Nephron progenitor cell (in vitro differentiated cells): Measurements from ENCODE around the gene ACADVL.
"Not testable (repeated sequence)": the region's sequence is repeated elsewhere in the genome, so short reads cannot be mapped to it uniquely, and the experiment has no call there.

ENCODE experiments used
- DNase-seq: peaks from one replicate; pipeline ENCODE4 v3.0.0; 2021
- H3K27ac Mint-ChIP-seq: 2 replicates; pipeline ENCODE4 v1.8.0; 2021; ENCODE audit warnings: mild to moderate bottlenecking, moderate library complexity, mixed read lengths
- H3K27me3 Mint-ChIP-seq: 2 replicates; pipeline ENCODE4 v1.8.0; 2021; ENCODE audit warnings: mild to moderate bottlenecking, low read depth, mixed read lengths; ENCODE audit not compliant: poor library complexity
- H3K36me3 Mint-ChIP-seq: 2 replicates; pipeline ENCODE4 v1.8.0; 2021; ENCODE audit warnings: low read depth, mixed read lengths
- H3K4me1 Mint-ChIP-seq: 2 replicates; pipeline ENCODE4 v1.8.0; 2021; ENCODE audit warnings: mixed read lengths
- H3K4me3 Mint-ChIP-seq: 2 replicates; pipeline ENCODE4 v1.8.0; 2021; ENCODE audit warnings: mild to moderate bottlenecking, moderate library complexity, mixed read lengths
- H3K9me3 Mint-ChIP-seq: 2 replicates; pipeline ENCODE4 v1.8.0; 2021; ENCODE audit warnings: mild to moderate bottlenecking, moderate library complexity, mixed read lengths
- CTCF ChIP-seq: fragments of 200-600 bp; sonication (generic); IDR thresholded peaks from 2 replicates; pipeline ENCODE4 v1.5.0; 2021; ENCODE audit warnings: antibody characterized with exemption

Gene ACADVL

GRCh38 chr17:7219812-7220592 is at the start of gene ACADVL, which contains the start of gene DLG4:
Gene ACADVL (plus strand): TSS chr17:7219938. CDS start chr17:7219985, 47 bp downstream.
Gene DLG4 (minus strand): TSS chr17:7219836.
- peak; percentile 81 for DNase-seq
- no peak for TF ChIP-seq CTCF
- Mint-ChIP-seq H3K27me3 (no peaks in the 10 kb centered on the region), H3K9me3 (no peaks in the 10 kb centered on the region), H3K4me3 (peak within 1 kb of the TSS; percentile 95), H3K36me3 (peaks cover 9% of the 10 kb centered on the region), H3K4me1 (peaks cover 66% of the 10 kb centered on the region), H3K27ac (peak within 1 kb of the TSS; percentile 99)

DNA sequence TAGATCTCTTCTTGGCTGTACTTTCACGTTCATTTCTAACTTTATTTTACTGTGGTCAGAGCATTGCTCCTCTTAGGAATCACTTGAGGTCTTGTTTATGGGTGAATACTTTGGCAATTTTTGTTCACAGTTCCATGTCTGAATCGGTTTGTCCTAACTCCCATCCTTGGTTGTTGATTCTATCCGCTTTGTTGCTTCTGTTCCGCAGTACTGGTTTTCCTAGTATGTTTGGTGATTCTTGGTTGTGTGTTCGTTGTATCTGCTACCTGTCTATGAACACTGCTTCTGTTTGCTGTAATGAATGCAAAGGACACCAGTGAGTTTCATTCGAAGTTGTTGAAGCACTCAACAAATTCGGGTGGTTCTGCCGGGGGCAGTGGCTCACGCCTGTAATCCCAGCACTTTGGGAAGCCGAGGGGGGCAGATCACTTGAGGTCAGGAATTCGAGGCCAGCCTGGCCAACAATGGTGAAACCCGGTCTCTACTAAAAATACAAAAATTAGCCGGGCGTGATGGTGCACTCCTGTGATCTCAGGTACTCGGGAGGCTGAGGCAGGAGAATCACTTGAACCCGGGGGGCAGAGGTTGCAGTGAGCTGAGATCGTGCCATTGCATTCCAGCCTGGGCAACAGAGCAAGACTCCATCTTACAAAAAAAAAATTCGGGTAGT is 47.1 kb upstream of the ACADVL start:
- H3K4me1 Mint-ChIP-seq, H3K27ac Mint-ChIP-seq, H3K27me3 Mint-ChIP-seq, DNase-seq, H3K4me3 Mint-ChIP-seq: not testable (repeated sequence)
- Mint-ChIP-seq H3K36me3 (peaks cover 31% of the 10 kb centered on the region), H3K9me3 (peaks cover 28% of the 10 kb centered on the region)

DNA sequence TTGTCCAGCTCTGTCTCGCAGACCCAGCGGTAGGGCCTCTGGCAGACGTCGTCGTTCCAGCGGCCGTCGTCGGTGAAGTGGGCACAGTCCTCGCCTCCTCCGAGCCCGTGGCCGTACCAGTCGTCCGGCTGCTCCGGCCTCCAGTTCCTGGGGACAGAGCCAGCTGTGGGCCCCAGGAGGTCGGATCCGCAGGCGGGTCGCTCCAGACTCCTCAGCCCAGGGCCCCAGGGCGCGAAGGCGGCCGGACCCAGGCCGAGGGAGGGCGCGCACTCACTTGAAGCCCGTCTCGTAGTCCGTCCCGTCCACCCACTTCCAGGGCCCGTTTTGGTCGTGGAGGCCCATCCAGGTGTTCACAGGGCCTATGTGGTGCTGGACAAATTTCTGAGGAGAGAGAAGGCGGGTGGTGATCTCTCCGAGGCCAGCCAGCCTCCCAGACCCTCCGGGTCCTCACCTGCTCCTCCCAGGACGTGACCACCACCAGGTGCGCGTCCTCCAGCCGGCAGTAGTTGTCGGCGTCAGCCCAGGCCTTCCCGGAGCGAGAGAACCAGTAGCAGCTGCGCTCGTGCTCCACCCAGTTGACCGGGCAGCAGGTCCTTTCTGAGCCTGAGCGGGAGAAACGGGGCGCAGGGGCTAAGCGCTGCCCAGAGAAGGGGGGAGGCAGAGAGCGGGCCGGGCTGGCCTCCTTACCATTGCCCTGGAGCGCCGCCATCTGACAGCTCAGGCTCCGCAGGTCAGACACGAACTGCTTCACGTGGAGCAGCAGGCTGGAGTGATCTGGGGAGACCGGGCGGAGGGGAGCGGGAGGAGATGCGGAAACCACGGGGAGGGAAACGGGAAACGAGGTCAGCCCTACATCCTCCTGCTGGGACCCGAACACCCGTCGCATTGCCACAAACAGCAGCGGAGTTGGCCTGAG is 45.8 kb upstream of the ACADVL start:
- no peak overlapping the region for H3K4me3 Mint-ChIP-seq
- H3K9me3 Mint-ChIP-seq, result peaks cover 21% of the 10 kb centered on the region
- H3K27ac Mint-ChIP-seq, result no peak overlapping the region
- DNase-seq, result peak; percentile 66
- peaks cover 31% of the 10 kb centered on the region for H3K36me3 Mint-ChIP-seq
- H3K4me1 Mint-ChIP-seq, result peaks cover 10% of the 10 kb centered on the region
- no peak for TF ChIP-seq CTCF
- no peaks in the 10 kb centered on the region for H3K27me3 Mint-ChIP-seq

DNA sequence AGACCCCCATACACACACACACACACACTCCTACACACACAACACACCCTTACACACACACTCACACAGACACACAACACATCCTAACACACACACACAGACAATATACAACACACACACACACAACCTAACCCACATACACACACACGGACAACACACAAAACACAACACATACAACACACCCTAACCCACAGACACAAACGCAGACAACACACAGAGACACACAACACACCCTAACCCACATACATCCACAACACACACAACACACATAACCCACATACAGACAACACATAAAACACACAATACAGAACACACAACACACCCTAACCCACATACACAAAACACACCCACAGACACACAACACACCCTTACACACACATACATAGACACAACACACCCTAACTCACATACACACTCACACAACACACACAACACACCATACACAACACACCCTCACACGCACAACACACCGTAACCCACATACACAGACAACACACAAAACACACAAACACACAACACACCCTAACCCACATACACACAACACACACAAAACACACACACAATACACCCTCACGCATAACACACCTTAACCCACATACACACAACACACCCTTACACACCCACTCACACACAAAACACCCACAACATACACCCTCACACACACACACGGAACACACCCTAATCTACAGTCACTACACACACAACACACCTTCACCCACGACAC is 45.0 kb upstream of the ACADVL start:
- no peaks in the 10 kb centered on the region for H3K27me3 Mint-ChIP-seq
- no peak for TF ChIP-seq CTCF
- peaks cover 24% of the 10 kb centered on the region for H3K36me3 Mint-ChIP-seq
- peaks cover 14% of the 10 kb centered on the region for H3K4me1 Mint-ChIP-seq
- peaks cover 14% of the 10 kb centered on the region for H3K9me3 Mint-ChIP-seq
- H3K4me3 Mint-ChIP-seq, result no peak overlapping the region
- H3K27ac Mint-ChIP-seq, result no peak overlapping the region
- DNase-seq, result no peak

- no peak for DNase-seq
- H3K4me3 Mint-ChIP-seq, result no peak overlapping the region
- no peak overlapping the region for H3K27ac Mint-ChIP-seq
- H3K36me3 Mint-ChIP-seq, result peaks cover 20% of the 10 kb centered on the region
- peaks cover 14% of the 10 kb centered on the region for H3K4me1 Mint-ChIP-seq
- peaks cover 10% of the 10 kb centered on the region for H3K9me3 Mint-ChIP-seq
- no peak for TF ChIP-seq CTCF
- no peaks in the 10 kb centered on the region for H3K27me3 Mint-ChIP-seq
Observed at GRCh38 chr17:7175330-7175733, 44.4 kb upstream of the ACADVL start.
